ENCODE data around the gene SALL4.

The SALL4 gene

DNA sequence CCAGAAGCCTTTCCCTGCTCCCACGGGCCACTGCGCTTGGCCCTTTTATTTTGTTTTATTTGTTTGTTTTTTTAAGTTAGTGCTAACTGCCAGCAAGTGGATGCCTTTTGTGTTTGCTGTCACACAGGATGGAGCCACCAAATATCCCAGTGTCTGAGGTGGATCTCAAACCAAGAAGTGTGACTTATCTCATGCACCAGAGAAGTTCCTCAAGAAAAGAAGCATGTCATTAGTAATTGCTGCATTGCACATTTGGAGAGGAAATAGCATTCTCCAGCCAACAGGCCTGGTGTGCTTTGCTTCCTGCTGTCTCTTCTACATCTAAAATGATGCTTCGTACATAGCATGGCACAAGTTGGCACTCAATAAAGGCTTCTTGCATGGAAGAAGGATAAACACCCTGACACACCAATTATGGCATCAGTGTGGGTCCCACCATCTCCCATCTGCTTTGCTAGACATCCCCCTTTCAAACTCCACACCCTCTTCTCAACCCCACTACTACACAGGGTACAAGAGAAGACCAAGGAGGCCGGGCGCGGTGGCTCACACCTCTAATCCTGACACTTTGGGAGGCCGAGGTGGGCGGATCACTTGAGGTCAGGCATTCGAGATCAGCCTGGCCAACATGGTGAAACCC, 32.2 kb downstream of the SALL4 start (continued):
- TF ChIP-seq, protein P1, sequence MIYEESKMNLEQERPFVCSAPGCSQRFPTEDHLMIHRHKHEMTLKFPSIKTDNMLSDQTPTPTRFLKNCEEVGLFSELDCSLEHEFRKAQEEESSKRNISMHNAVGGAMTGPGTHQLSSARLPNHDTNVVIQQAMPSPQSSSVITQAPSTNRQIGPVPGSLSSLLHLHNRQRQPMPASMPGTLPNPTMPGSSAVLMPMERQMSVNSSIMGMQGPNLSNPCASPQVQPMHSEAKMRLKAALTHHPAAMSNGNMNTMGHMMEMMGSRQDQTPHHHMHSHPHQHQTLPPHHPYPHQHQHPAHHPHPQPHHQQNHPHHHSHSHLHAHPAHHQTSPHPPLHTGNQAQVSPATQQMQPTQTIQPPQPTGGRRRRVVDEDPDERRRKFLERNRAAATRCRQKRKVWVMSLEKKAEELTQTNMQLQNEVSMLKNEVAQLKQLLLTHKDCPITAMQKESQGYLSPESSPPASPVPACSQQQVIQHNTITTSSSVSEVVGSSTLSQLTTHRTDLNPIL (CRISPR knock-in tag; IDR thresholded peaks at IDR 0.05; ENCODE audit: low read depth), result no peak
- no peak for TF ChIP-seq RARB (CRISPR knock-in tag; IDR thresholded peaks at IDR 0.05)

DNA sequence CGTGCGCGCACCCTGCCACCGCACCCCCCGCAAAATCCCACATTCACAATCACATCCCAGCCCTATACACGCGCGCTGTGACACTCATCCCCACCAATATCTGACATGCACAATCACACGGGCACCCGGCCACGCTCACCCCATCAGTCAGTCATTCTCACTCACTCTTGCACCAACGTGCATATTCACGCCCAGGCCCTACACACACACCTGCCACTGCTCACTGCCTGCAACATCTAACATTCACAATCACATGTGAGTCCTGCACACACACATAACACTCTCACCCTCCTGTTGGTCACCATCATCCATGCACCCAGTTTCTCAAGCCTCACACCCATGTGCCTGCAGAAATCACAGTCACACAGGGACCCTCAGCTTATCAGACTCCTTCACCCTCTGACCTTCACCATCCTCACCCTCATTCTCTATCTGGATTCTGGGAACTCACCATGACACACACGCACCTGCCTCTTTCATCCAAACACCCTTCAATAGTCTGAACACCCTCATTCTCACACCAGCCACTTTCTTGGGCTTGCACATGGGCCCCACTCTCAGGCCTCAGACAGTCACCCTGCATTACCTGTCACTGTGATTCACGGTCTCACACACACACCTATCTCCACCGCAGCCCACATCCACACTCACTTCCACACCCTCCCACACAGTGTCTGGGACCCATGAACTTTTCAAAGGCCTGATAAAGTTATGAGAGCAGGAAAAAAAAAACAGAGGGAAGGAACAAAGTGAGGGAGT, 33.4 kb downstream of the SALL4 start:
- TF ChIP-seq ZNF565 (CRISPR knock-in tag; conservative IDR thresholded peaks at IDR 0.05; ENCODE audit: low read depth) (no peak), TOX (CRISPR knock-in tag; IDR thresholded peaks at IDR 0.05; ENCODE audit: borderline replicate concordance) (no peak), SNAI2 (CRISPR knock-in tag; IDR thresholded peaks at IDR 0.05) (no peak), ZFP3 (CRISPR knock-in tag; IDR thresholded peaks at IDR 0.05) (no peak), CSDC2 (CRISPR knock-in tag; IDR thresholded peaks at IDR 0.05) (no peak), OSR1 (CRISPR knock-in tag; IDR thresholded peaks at IDR 0.05) (no peak), ZNF8 (CRISPR knock-in tag; IDR thresholded peaks at IDR 0.05) (no peak)
- TF ChIP-seq, protein P1 (CRISPR knock-in tag; IDR thresholded peaks at IDR 0.05; ENCODE audit: low read depth), result no peak

DNA sequence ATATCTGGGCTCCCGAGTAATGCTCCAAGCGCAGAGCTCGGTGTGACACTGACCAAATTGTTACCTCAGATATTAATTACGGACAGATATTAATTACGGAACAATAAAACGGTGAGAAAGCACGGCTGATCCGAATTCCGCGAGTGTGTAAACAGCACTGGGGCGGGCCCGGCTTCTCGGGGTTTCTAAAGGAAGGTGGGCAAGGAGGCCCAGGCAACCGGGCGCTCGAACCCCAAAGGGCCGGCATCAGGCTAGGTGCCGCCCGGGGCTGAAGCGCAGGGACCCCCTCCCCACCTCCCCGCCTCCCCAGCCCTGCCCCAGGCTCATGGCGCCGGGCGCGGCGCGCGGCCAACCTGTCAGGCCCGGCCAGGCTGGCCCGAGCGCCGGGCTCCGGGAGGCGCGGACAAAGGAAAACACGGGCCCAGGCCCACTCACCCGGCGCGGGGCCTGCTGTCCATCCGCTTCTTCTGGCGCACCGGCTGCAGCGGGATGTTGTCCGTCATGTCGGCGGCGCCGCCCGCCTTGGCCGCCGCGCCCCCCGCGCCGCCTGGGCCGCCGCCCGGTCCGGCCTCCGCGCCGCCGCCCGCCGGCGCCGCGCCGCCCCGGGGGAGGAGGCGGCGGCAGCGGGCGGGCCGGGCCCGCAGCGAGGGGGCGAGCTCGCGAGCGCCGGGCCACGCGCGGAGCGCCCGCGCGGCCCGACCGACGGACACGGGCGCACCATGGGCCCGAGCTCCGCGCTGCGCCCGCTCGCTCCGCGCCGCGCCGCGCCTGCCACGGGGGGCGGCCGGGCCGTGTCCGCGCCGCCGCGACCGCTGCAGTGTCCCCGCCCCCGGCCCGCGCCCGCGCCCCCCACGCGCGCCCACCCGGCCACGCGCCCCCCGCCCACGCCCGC, 34.2 kb downstream of the SALL4 start, which contains the start of gene ATP9A:
ATP9A (minus strand) TSS at position 524 of the 892 bp plus-strand sequence; CDS start at position 503, 21 bp downstream.
- peak; percentile 62 for ATAC-seq
- TF ChIP-seq, protein P2, sequence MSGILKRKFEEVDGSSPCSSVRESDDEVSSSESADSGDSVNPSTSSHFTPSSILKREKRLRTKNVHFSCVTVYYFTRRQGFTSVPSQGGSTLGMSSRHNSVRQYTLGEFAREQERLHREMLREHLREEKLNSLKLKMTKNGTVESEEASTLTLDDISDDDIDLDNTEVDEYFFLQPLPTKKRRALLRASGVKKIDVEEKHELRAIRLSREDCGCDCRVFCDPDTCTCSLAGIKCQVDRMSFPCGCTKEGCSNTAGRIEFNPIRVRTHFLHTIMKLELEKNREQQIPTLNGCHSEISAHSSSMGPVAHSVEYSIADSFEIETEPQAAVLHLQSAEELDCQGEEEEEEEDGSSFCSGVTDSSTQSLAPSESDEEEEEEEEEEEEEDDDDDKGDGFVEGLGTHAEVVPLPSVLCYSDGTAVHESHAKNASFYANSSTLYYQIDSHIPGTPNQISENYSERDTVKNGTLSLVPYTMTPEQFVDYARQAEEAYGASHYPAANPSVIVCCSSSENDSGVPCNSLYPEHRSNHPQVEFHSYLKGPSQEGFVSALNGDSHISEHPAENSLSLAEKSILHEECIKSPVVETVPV (CRISPR knock-in tag; IDR thresholded peaks at IDR 0.05), result no peak
- TF ChIP-seq CSDC2 (CRISPR knock-in tag; IDR thresholded peaks at IDR 0.05) (no peak), ZFP3 (CRISPR knock-in tag; IDR thresholded peaks at IDR 0.05) (no peak), ISL1 (CRISPR knock-in tag; IDR thresholded peaks at IDR 0.05) (no peak), OSR1 (CRISPR knock-in tag; IDR thresholded peaks at IDR 0.05) (no peak), TOX (CRISPR knock-in tag; IDR thresholded peaks at IDR 0.05; ENCODE audit: borderline replicate concordance) (no peak), ZNF565 (CRISPR knock-in tag; conservative IDR thresholded peaks at IDR 0.05; ENCODE audit: low read depth) (no peak), BACH2 (CRISPR knock-in tag; IDR thresholded peaks at IDR 0.05; ENCODE audit: borderline replicate concordance) (no peak), ESRRG (CRISPR knock-in tag; IDR thresholded peaks at IDR 0.05) (no peak), ZC3H10 (CRISPR knock-in tag; IDR thresholded peaks at IDR 0.05) (no peak), GLIS3 (CRISPR knock-in tag; IDR thresholded peaks at IDR 0.05) (no peak), ZFP30 (CRISPR knock-in tag; IDR thresholded peaks at IDR 0.05) (no peak), PPARA (CRISPR knock-in tag; IDR thresholded peaks at IDR 0.05; ENCODE audit: borderline replicate concordance) (no peak), RARB (CRISPR knock-in tag; IDR thresholded peaks at IDR 0.05) (no peak), ARNTL (CRISPR knock-in tag; IDR thresholded peaks at IDR 0.05; ENCODE audit: borderline replicate concordance, low read depth) (no peak)
- TF ChIP-seq, protein P3, sequence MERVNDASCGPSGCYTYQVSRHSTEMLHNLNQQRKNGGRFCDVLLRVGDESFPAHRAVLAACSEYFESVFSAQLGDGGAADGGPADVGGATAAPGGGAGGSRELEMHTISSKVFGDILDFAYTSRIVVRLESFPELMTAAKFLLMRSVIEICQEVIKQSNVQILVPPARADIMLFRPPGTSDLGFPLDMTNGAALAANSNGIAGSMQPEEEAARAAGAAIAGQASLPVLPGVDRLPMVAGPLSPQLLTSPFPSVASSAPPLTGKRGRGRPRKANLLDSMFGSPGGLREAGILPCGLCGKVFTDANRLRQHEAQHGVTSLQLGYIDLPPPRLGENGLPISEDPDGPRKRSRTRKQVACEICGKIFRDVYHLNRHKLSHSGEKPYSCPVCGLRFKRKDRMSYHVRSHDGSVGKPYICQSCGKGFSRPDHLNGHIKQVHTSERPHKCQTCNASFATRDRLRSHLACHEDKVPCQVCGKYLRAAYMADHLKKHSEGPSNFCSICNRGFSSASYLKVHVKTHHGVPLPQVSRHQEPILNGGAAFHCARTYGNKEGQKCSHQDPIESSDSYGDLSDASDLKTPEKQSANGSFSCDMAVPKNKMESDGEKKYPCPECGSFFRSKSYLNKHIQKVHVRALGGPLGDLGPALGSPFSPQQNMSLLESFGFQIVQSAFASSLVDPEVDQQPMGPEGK (CRISPR knock-in tag; IDR thresholded peaks at IDR 0.05; ENCODE audit: borderline replicate concordance), result no peak
- TF ChIP-seq, protein P4, sequence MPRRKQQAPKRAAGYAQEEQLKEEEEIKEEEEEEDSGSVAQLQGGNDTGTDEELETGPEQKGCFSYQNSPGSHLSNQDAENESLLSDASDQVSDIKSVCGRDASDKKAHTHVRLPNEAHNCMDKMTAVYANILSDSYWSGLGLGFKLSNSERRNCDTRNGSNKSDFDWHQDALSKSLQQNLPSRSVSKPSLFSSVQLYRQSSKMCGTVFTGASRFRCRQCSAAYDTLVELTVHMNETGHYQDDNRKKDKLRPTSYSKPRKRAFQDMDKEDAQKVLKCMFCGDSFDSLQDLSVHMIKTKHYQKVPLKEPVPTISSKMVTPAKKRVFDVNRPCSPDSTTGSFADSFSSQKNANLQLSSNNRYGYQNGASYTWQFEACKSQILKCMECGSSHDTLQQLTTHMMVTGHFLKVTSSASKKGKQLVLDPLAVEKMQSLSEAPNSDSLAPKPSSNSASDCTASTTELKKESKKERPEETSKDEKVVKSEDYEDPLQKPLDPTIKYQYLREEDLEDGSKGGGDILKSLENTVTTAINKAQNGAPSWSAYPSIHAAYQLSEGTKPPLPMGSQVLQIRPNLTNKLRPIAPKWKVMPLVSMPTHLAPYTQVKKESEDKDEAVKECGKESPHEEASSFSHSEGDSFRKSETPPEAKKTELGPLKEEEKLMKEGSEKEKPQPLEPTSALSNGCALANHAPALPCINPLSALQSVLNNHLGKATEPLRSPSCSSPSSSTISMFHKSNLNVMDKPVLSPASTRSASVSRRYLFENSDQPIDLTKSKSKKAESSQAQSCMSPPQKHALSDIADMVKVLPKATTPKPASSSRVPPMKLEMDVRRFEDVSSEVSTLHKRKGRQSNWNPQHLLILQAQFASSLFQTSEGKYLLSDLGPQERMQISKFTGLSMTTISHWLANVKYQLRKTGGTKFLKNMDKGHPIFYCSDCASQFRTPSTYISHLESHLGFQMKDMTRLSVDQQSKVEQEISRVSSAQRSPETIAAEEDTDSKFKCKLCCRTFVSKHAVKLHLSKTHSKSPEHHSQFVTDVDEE (CRISPR knock-in tag; IDR thresholded peaks at IDR 0.05), result no peak
- TF ChIP-seq, protein P1 (CRISPR knock-in tag; IDR thresholded peaks at IDR 0.05; ENCODE audit: low read depth), result no peak
- TF ChIP-seq, protein P5, sequence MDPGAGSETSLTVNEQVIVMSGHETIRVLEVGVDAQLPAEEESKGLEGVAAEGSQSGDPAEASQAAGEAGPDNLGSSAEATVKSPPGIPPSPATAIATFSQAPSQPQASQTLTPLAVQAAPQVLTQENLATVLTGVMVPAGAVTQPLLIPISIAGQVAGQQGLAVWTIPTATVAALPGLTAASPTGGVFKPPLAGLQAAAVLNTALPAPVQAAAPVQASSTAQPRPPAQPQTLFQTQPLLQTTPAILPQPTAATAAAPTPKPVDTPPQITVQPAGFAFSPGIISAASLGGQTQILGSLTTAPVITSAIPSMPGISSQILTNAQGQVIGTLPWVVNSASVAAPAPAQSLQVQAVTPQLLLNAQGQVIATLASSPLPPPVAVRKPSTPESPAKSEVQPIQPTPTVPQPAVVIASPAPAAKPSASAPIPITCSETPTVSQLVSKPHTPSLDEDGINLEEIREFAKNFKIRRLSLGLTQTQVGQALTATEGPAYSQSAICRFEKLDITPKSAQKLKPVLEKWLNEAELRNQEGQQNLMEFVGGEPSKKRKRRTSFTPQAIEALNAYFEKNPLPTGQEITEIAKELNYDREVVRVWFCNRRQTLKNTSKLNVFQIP (CRISPR knock-in tag; IDR thresholded peaks at IDR 0.05; ENCODE audit: borderline replicate concordance, low read depth), result no peak

More for the DNA sequence above, 33.4 kb downstream of the SALL4 start:
- no peak for ATAC-seq

Measured in SK-N-SH treated with all-trans-retinoic acid at 6 μM for 48 hours (cell line).